Raji (cell line): ENCODE data around the gene MROH7.

ENCODE experiments used
- POLR2A ChIP-seq: IDR thresholded peaks from 2 replicates; pipeline ENCODE4 v1.6.1; 2011; ENCODE audit warnings: low read depth, low read length, control low read depth; ENCODE audit not compliant: insufficient read depth

The MROH7 gene

GRCh38 chr1:54606990-54607325 lies 34.6 kb upstream of the MROH7 start:
- no peak for TF ChIP-seq POLR2A

- TF ChIP-seq POLR2A = no peak
Observed at GRCh38 chr1:54607821-54608565, 33.6 kb upstream of the MROH7 start.

DNA sequence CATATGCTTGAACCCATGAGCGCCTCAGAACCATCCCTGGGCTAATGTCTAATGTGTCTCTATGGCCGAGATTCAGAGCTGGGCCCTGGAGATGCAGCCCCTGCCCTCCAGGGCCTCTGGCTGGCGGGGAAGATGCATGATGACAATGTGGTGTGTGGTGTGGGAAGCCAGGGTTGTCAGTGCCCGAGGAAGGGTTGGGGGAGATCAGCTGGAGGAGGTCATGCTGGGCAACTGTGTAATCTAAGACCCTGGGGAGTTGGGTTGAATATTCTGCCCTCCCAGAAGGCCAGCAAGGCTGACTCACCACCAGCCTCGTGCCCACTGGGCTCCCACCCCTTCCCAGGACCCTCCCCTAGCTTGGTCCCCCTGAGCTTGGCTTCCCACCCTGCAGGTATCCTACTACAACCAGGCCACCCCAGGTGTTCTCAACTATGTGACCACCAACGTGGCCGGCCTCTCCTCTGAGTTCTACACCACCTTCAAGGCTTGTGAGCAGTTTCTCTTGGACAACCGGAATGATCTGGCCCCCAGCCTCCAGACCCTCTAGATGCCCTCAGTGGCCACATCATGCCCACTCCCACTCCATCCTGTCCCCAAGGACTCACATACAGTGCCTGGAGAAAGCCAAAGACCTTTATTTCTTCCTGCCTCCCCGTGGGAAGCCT lies 32.9 kb upstream of the MROH7 start:
- TF ChIP-seq POLR2A = no peak

- TF ChIP-seq POLR2A = no peak
Observed at GRCh38 chr1:54609301-54609921, 32.2 kb upstream of the MROH7 start.

DNA sequence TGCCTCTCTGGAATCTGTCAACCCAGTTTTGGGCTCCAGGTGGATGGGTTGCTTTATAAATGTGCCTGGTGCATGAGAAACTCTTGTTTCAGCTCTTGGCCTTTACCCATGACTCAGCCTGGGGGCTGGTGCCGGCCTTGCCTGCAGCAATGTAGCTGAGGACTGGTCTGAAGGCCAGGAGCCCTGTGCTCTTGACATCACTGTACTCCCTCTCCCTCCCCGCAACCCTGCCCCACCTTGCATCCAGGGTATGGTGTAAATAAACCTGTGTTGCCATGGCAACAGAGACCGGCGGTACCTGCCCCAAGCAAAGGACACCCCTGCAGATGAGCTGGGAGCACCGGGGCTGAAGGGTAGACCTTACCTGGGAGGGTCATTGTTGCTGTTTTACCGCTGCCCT lies 31.5 kb upstream of the MROH7 start:
- no peak for TF ChIP-seq POLR2A

- TF ChIP-seq POLR2A = no peak
Observed at GRCh38 chr1:54610601-54611580, 30.7 kb upstream of the MROH7 start.

DNA sequence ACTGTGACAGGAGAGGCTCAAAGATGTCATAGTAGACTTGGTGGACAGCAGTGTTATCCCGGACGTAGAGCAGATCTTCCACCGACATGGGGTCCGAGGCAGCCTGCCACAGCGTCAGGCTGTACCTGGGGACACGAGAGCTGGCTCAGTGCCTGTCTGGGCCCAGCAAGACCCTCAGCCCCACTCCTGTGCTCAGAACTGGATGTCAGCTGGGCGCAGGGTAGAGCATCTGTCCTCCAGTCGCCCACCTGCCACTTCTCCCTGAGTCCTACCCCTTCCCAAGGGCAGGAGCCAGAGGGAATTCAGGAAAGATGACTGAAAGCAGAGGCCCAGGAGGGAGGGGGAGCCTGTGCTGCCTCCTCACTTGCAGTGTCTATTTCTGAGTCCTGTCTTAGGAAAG lies 30.0 kb upstream of the MROH7 start:
- no peak for TF ChIP-seq POLR2A

DNA sequence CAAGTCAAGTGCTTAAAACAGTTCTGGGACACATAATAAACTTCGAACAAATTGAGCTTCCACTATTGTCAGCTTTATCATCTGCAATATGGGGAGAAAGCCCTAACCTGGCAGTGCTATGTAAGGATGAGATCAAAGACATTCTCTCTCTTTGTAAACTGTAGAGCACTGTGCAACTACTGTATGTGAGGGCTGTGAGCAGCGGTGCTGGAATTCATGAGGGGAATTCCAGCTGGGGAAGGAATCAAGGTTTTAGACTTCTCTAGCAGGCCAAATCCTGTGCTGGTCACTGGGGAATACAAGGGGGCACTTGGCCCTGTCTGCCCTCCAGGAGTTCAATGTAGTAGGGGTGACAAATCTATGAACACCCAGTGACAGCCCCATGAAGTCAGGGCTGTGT lies 27.6 kb upstream of the MROH7 start:
- TF ChIP-seq POLR2A = no peak

DNA sequence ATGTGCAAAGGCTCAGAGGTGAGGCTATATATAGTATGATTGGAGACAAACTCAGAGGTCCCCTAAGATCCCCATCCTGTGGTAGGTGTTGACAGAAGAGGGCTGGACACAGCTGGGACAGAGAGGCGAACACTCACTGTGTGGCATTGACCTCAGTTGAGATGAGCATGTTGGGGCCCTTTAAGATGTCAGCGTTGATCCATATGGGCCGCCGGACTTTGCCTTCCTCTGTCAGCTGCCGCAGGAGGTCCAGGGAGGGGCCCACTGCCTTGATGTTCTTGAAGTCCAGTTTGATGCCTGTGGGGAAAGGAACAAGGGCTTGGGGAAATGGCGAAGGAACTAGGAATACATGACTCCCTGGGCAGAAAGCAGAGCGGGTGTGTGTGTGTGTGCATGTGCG lies 27.0 kb upstream of the MROH7 start:
- TF ChIP-seq POLR2A = no peak

DNA sequence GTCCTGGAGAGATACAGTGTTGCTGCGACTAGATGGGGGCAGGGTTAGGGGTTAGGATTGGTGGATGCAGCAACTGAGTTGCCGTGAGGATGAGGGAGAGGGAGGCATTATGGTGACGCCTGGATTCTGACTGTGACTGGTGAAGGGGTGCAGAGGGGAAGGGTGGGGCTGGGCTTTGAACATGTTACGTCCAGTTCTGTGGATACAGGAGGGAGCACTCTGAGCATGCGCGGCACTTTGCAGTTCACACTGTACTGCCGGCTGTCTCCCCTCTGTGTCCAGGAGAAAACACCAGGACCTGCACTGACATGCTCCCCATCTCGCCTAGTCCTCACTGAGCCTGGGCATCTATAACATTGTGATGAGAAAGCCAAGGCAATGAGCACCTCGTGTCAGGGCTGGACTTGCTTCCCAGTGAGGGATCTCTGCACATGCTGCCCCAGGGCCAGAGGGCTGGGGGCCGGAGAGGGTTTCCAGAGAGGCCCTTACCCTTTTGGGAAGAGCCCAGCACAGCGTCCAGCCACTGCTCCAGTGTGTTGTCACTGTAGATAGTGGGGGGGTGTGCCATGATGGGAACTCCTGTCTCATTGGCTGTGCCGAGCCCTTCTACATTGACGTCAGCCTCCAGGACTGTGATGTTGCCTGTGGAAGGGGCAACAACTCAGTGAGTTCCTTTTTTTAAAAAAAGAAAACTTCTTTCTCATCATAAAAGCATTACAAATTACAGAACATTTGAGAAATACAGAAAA lies 25.9 kb upstream of the MROH7 start:
- no peak for TF ChIP-seq POLR2A

- TF ChIP-seq POLR2A = no peak
Observed at GRCh38 chr1:54619749-54620148, 21.8 kb upstream of the MROH7 start.

DNA sequence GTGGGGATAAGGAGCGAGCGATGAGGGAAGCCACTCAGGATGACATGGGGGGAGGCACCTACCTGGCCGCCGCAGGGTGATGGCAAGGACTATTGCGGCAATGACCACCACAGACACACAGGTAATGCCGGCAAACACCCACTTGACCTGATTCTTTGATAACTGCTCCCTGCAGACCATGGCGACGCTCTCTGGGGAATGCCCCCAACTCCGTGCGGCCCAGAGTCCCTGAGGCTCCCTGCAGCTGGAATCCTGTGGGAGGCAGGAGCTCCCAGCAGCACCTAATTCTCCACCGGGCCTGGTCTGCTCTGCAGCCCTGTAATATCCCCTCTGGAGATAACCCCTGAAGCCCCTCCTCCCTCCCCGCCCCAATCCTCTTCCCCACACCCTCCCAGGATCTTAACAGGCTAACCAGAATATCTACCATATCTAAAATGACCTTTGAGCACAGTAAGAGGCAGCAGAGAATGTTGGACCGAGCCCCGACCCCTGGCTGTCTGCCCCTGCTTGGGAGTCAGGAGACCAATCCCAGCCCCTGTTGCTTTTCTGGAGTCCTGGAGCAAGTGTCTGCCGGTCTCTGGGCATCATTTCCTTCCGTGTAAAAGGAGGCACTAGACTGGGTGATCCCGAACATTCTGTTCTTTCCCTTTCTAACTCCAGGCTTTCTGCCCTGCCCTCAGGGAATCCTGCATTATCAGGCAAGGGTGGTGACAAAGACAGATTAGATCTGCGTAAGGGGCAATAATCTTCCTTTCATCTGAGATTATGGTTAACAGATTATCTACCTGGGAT lies 18.2 kb upstream of the MROH7 start, which contains the start of gene FAM151A:
TSS of gene FAM151A (minus strand) at position 310 of the 792 bp plus-strand sequence. CDS start at position 180, 130 bp downstream.
- TF ChIP-seq POLR2A = no peak
